Measurements from ENCODE around the gene CECR2.

DNA sequence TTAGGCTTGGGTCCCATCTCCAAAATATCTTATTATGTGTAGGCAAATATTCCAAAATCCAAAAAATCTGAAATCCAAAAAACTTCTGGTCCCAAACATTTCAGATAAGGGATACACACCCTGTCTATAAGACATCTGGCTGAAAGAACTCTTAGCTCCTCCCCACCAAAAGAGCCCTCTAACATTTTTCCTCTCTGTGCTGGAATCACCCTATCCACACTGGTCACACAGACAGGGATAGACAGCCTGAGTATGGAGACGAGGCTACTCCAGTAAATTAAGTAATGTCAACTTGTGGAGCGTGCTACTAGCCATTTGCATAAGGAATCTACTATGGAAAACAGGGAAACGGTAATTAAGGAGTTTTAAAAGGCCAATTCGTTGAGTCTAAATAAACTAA is 234.4 kb downstream of the CECR2 start:
- TF ChIP-seq POLR2A (IDR thresholded peaks at IDR 0.05) (no peak), POLR2AphosphoS5 (IDR thresholded peaks at IDR 0.05) (no peak)
- TF ChIP-seq, protein P1, sequence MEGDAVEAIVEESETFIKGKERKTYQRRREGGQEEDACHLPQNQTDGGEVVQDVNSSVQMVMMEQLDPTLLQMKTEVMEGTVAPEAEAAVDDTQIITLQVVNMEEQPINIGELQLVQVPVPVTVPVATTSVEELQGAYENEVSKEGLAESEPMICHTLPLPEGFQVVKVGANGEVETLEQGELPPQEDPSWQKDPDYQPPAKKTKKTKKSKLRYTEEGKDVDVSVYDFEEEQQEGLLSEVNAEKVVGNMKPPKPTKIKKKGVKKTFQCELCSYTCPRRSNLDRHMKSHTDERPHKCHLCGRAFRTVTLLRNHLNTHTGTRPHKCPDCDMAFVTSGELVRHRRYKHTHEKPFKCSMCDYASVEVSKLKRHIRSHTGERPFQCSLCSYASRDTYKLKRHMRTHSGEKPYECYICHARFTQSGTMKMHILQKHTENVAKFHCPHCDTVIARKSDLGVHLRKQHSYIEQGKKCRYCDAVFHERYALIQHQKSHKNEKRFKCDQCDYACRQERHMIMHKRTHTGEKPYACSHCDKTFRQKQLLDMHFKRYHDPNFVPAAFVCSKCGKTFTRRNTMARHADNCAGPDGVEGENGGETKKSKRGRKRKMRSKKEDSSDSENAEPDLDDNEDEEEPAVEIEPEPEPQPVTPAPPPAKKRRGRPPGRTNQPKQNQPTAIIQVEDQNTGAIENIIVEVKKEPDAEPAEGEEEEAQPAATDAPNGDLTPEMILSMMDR (IDR thresholded peaks at IDR 0.05), result no peak

Data from breast epithelium (tissue), 3 donors.